ENCODE data around the gene MED15. TPM values are rescaled to one million over a fixed set of nuclear protein-coding genes. Genes with fewer than 3 reads are reported as not detected.
A peak's percentile ranks its signal among the peaks of the same experiment; 100 is the strongest.

The MED15 gene
- total RNA-seq, 1 donor from 2014 or later: 11.4 TPM

DNA sequence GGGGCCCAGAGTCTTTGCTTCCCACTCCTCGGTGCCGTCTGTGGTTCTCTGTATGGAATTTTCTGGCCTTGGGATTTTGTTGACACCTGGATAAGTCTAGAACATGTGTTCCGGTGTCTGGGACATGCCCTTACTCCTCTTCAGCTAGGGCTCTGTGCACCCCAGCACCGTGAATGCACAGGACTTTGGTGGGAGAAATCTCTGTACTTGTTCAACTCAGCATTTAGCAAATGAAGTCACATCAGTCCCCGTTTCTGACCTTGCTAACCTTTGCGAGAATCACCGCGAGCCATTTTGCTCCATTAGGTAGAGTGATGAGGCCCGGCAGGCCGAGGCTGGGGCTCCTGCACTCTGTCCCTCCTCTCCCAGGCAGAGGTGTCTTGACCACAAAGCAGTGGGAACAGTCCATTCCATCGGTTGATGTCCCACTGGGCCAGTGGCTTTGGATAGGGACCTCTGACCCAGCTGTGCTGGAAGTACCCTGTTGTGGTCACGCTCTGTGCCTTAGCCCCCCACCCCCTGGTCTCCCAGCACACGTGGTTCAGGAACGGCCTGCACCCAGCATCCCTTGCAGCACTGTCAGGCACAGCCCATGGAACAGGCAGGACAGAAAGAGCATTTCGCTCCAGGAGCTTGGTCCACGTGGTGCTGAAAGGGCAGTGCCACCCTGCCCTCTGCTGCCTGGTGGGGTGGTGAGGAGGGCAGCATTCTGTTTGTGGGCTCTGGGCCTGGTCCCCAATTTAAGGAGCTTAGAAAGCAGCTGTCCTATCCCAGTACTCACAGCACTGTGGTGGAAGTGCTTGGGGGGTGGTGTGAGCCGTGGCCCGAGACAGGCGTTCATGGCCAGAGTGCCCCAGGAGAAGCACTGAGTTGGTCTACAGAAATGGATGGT, 73.4 kb downstream of the MED15 start:
- H3K27ac ChIP-seq: no peak overlapping the region
- H3K4me3 Mint-ChIP-seq: no peak overlapping the region
- TF ChIP-seq, protein P1, sequence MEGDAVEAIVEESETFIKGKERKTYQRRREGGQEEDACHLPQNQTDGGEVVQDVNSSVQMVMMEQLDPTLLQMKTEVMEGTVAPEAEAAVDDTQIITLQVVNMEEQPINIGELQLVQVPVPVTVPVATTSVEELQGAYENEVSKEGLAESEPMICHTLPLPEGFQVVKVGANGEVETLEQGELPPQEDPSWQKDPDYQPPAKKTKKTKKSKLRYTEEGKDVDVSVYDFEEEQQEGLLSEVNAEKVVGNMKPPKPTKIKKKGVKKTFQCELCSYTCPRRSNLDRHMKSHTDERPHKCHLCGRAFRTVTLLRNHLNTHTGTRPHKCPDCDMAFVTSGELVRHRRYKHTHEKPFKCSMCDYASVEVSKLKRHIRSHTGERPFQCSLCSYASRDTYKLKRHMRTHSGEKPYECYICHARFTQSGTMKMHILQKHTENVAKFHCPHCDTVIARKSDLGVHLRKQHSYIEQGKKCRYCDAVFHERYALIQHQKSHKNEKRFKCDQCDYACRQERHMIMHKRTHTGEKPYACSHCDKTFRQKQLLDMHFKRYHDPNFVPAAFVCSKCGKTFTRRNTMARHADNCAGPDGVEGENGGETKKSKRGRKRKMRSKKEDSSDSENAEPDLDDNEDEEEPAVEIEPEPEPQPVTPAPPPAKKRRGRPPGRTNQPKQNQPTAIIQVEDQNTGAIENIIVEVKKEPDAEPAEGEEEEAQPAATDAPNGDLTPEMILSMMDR (IDR thresholded peaks at IDR 0.05): no peak
- TF ChIP-seq EZH2 (IDR thresholded peaks at IDR 0.05) (no peak), EZH2phosphoT487 (IDR thresholded peaks at IDR 0.05) (no peak)
- H3K4me1 ChIP-seq: no peaks in the 10 kb centered on the region
- no peaks in the 10 kb centered on the region for H3K9me3 Mint-ChIP-seq
- no peak overlapping the region for H3K4me3 ChIP-seq
- no peak for DNase-seq (ENCODE audit: low spot score)
- H2AFZ ChIP-seq (replicated peaks): no peak overlapping the region
- no peak overlapping the region for H3K9ac ChIP-seq
- H3K4me2 ChIP-seq: no peak overlapping the region
- no peaks in the 10 kb centered on the region for H3K79me2 ChIP-seq (ENCODE audit: low read depth)
- H3K27me3 Mint-ChIP-seq (ENCODE audit: insufficient read depth, low read depth): peaks cover 6% of the 10 kb centered on the region
- H3K36me3 Mint-ChIP-seq: peaks cover 8% of the 10 kb centered on the region
- no peaks in the 10 kb centered on the region for H3K27me3 ChIP-seq
- peaks cover 5% of the 10 kb centered on the region for H3K4me1 Mint-ChIP-seq
- no peaks in the 10 kb centered on the region for H3K9me3 ChIP-seq (ENCODE audit: low read depth)
- peak overlapping the region; percentile 13 for H3K27ac Mint-ChIP-seq
- no peaks in the 10 kb centered on the region for H3K36me3 ChIP-seq
- no peaks in the 10 kb centered on the region for H3F3A ChIP-seq (ENCODE audit: low read depth)
- H4K20me1 ChIP-seq (ENCODE audit: low read depth): no peaks in the 10 kb centered on the region

DNA sequence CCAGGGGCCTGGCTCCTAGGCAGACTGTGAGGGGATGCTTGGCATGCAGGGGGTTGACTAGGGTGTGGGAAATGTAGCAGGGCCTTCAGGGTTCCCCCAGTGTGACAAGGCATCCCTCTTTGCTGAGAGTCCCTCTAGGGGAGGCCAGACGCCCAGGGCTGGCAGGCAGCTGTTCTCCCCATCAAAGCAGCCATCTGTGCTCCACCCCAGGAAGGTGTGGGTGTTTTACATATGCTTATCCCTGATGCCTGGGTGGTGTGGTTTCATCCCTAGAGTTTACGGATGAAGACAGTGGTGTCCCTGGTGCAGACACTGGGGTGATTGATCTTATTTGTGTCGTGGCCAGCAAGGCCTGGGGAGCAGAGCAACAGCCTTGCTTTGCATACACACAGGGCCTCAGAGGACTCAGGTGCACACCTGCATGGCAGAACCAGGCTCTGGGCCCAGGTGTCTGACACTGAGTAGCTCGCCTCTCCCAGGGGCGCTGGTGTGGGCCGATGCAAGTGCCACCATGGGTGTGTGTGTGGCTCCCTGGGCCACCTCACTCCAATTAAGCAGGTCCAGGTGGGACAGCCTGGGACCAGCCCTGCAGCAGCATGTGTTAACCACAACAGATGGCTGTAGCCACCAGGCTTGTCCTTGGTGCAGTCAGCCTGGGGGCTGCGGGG, 74.2 kb downstream of the MED15 start:
- H3K36me3 ChIP-seq: no peaks in the 10 kb centered on the region
- Mint-ChIP-seq H3K4me3 (no peak overlapping the region), H3K27ac (no peak overlapping the region)

DNA sequence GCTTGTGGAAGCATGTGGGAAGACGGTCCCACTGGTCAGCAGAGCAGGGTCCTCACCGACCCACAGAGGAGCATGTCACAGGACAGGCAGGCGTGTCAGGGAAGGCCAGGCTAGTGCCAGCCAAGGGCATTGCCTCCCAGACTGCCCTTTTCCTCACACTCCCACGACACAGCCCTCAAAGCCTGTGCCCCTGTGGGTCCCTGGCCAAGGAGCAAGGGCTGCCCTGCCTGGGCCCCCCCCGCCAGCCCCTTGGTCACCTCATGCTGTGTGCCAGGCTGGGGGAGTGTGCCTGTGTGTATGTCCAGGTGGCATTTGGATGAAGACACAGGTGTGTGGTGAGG, 74.7 kb downstream of the MED15 start:
- Histone ChIP-seq H3K27me3 (no peaks in the 10 kb centered on the region), H3K9ac (no peak overlapping the region), H3K4me2 (no peak overlapping the region), H4K20me1 (ENCODE audit: low read depth) (no peaks in the 10 kb centered on the region), H2AFZ (replicated peaks) (no peak overlapping the region), H3K4me3 (no peak overlapping the region), H3K36me3 (no peaks in the 10 kb centered on the region), H3K79me2 (ENCODE audit: low read depth) (no peaks in the 10 kb centered on the region), H3K27ac (no peak overlapping the region), H3K4me1 (no peaks in the 10 kb centered on the region), H3K9me3 (ENCODE audit: low read depth) (no peaks in the 10 kb centered on the region), H3F3A (ENCODE audit: low read depth) (no peaks in the 10 kb centered on the region)
- no peak for DNase-seq (ENCODE audit: low spot score)
- H3K4me3 Mint-ChIP-seq: no peak overlapping the region
- H3K27ac Mint-ChIP-seq: no peak overlapping the region
- H3K27me3 Mint-ChIP-seq (ENCODE audit: insufficient read depth, low read depth): peaks cover 6% of the 10 kb centered on the region
- no peaks in the 10 kb centered on the region for H3K9me3 Mint-ChIP-seq
- peaks cover 5% of the 10 kb centered on the region for H3K4me1 Mint-ChIP-seq
- TF ChIP-seq EZH2phosphoT487 (IDR thresholded peaks at IDR 0.05): no peak
- no peak for TF ChIP-seq EZH2 (IDR thresholded peaks at IDR 0.05)
- TF ChIP-seq, protein P1 (IDR thresholded peaks at IDR 0.05): no peak
- H3K36me3 Mint-ChIP-seq: peaks cover 8% of the 10 kb centered on the region

More for the DNA sequence above, 74.2 kb downstream of the MED15 start:
- Histone ChIP-seq H3K27me3 (no peaks in the 10 kb centered on the region), H3K9ac (no peak overlapping the region), H3F3A (ENCODE audit: low read depth) (no peaks in the 10 kb centered on the region), H3K79me2 (ENCODE audit: low read depth) (no peaks in the 10 kb centered on the region), H3K27ac (no peak overlapping the region), H3K4me2 (no peak overlapping the region), H2AFZ (replicated peaks) (no peak overlapping the region), H3K9me3 (ENCODE audit: low read depth) (no peaks in the 10 kb centered on the region), H3K4me1 (no peaks in the 10 kb centered on the region), H4K20me1 (ENCODE audit: low read depth) (no peaks in the 10 kb centered on the region), H3K4me3 (no peak overlapping the region)
- DNase-seq (ENCODE audit: low spot score): no peak
- H3K4me1 Mint-ChIP-seq: peaks cover 5% of the 10 kb centered on the region
- no peaks in the 10 kb centered on the region for H3K9me3 Mint-ChIP-seq
- peaks cover 6% of the 10 kb centered on the region for H3K27me3 Mint-ChIP-seq (ENCODE audit: insufficient read depth, low read depth)
- H3K36me3 Mint-ChIP-seq: peaks cover 8% of the 10 kb centered on the region
- TF ChIP-seq EZH2 (IDR thresholded peaks at IDR 0.05) (no peak), EZH2phosphoT487 (IDR thresholded peaks at IDR 0.05) (no peak)
- TF ChIP-seq, protein P1 (IDR thresholded peaks at IDR 0.05): no peak

All from neural progenitor cell (in vitro differentiated cells).